NB4 (cell line): ENCODE data around the gene CEMIP.
"Not testable (repeated sequence)": the region's sequence is repeated elsewhere in the genome, so short reads cannot be mapped to it uniquely, and the experiment has no call there.

ENCODE experiments used
- DNase-seq: peaks from one replicate; pipeline ENCODE4 v3.0.0; 2010; ENCODE audit warnings: low read depth
- H3K4me3 ChIP-seq: one replicate; pipeline ENCODE4 v1.5.1; 2011; ENCODE audit warnings: mild to moderate bottlenecking, low read depth, low read length, moderate library complexity
- CTCF ChIP-seq: IDR thresholded peaks from one replicate; pipeline ENCODE4 v1.5.1; 2012; ENCODE audit warnings: low read depth, low read length
- MAX ChIP-seq: IDR thresholded peaks from 2 replicates; pipeline ENCODE4 v1.6.1; 2011; ENCODE audit warnings: low read depth, low read length
- MYC ChIP-seq: IDR thresholded peaks from 2 replicates; pipeline ENCODE4 v1.6.1; 2011; ENCODE audit warnings: low read depth, low read length
- POLR2A ChIP-seq: IDR thresholded peaks from 2 replicates; pipeline ENCODE4 v1.6.1; 2011; ENCODE audit warnings: mild to moderate bottlenecking; ENCODE audit not compliant: insufficient read length; ENCODE audit errors: extremely low read depth

The CEMIP gene

GRCh38 chr15:80761754-80762153 is 17.4 kb upstream of the CEMIP start:
- TF ChIP-seq CTCF (no peak), MAX (no peak), POLR2A (no peak), MYC (no peak)
- no peak overlapping the region for H3K4me3 ChIP-seq
- DNase-seq = no peak

- not testable (repeated sequence) for H3K4me3 ChIP-seq, DNase-seq
These were observed 15.9 kb upstream of the CEMIP start for GRCh38 chr15:80763235-80763634.

GRCh38 chr15:80764535-80764934 is 14.6 kb upstream of the CEMIP start:
- no peak for DNase-seq
- TF ChIP-seq MYC = no peak
- no peak for TF ChIP-seq POLR2A
- no peak for TF ChIP-seq CTCF
- no peak for TF ChIP-seq MAX
- H3K4me3 ChIP-seq = no peak overlapping the region

GRCh38 chr15:80766275-80766674 is 12.9 kb upstream of the CEMIP start:
- H3K4me3 ChIP-seq = no peak overlapping the region
- TF ChIP-seq MAX = no peak
- TF ChIP-seq MYC = no peak
- no peak for DNase-seq

- no peak overlapping the region for H3K4me3 ChIP-seq
- DNase-seq = no peak
- no peak for TF ChIP-seq MAX
- no peak for TF ChIP-seq POLR2A
- no peak for TF ChIP-seq MYC
- no peak for TF ChIP-seq CTCF
These were observed 11.0 kb upstream of the CEMIP start for GRCh38 chr15:80768158-80768557.

GRCh38 chr15:80769153-80769828 is 9.9 kb upstream of the CEMIP start:
- TF ChIP-seq MAX (no peak), MYC (no peak), POLR2A (no peak), CTCF (no peak)
- DNase-seq = no peak
- no peak overlapping the region for H3K4me3 ChIP-seq

GRCh38 chr15:80769829-80770705 is 9.1 kb upstream of the CEMIP start:
- no peak for DNase-seq
- H3K4me3 ChIP-seq = no peak overlapping the region
- no peak for TF ChIP-seq MAX
- no peak for TF ChIP-seq MYC
- no peak for TF ChIP-seq CTCF
- TF ChIP-seq POLR2A = no peak
